GM12878 (cell line): ENCODE measurements around the gene ZNF32. TPM values are rescaled to one million over a fixed set of nuclear protein-coding genes. Genes with fewer than 3 reads are reported as not detected.

ENCODE experiments used
- ATF7 ChIP-seq: fragments of 450-650 bp; IDR thresholded peaks from 2 replicates; pipeline ENCODE4 v1.6.1; 2016; ENCODE audit warnings: low read depth, mild to moderate bottlenecking
- BHLHE40 ChIP-seq, 2 experiments: fragments of 450-650 bp in 1 of 2; IDR thresholded peaks; 2 replicates each; pipeline ENCODE4 v1.6.1; 2011 to 2017; ENCODE audit warnings: low read depth in 2 of 2, borderline replicate concordance in 1 of 2, improper control_type of control experiment in 1 of 2, low read length in 1 of 2, mild to moderate bottlenecking in 1 of 2
- BMI1 ChIP-seq: fragments of 450-650 bp; IDR thresholded peaks from 2 replicates; pipeline ENCODE4 v1.6.1; 2016; ENCODE audit warnings: mild to moderate bottlenecking, moderate library complexity, borderline replicate concordance
- CEBPZ ChIP-seq: fragments of 150-350 bp; IDR thresholded peaks from 2 replicates; pipeline ENCODE4 v1.6.1; 2016; ENCODE audit warnings: low read depth, low read length
- CHD1 ChIP-seq: IDR thresholded peaks from 2 replicates; pipeline ENCODE4 v1.6.1; 2012; ENCODE audit warnings: low read depth, low read length, improper control_type of control experiment
- CREB1 ChIP-seq: IDR thresholded peaks from 2 replicates; pipeline ENCODE4 v1.6.1; 2012; ENCODE audit warnings: low read depth, mild to moderate bottlenecking, inconsistent platforms
- EGR1 ChIP-seq, 2 experiments: IDR thresholded peaks; 1 replicate in 1 of 2; 2 replicates in 1 of 2; pipeline ENCODE4 v1.6.1; 2011 to 2012; ENCODE audit warnings: low read depth in 2 of 2, low read length in 2 of 2, borderline replicate concordance in 1 of 2, mild to moderate bottlenecking in 1 of 2, moderate library complexity in 1 of 2
- EZH2 ChIP-seq: IDR thresholded peaks from 2 replicates; pipeline ENCODE4 v1.6.1; 2012; ENCODE audit warnings: low read depth, mild to moderate bottlenecking, control low read depth, inconsistent platforms, low read length, borderline replicate concordance; ENCODE audit not compliant: control insufficient read depth
- HDGF ChIP-seq: fragments of 450-650 bp; IDR thresholded peaks from 2 replicates; pipeline ENCODE4 v1.6.1; 2016; ENCODE audit warnings: antibody characterized with exemption
- IRF4 ChIP-seq: IDR thresholded peaks from 2 replicates; pipeline ENCODE4 v1.6.1; 2011; ENCODE audit warnings: low read depth, low read length
- KDM1A ChIP-seq: fragments of 200-600 bp; sonication (generic); IDR thresholded peaks from 2 replicates; pipeline ENCODE4 v1.6.1; 2016; ENCODE audit warnings: borderline replicate concordance
- MEF2A ChIP-seq: IDR thresholded peaks from 2 replicates; pipeline ENCODE4 v1.6.1; 2011; ENCODE audit warnings: low read depth, mild to moderate bottlenecking, low read length, moderate library complexity; ENCODE audit not compliant: insufficient read depth
- POLR2A ChIP-seq: IDR thresholded peaks from 2 replicates; pipeline ENCODE4 v1.6.1; 2011; ENCODE audit warnings: low read depth, mild to moderate bottlenecking, low read length
- POU2F2 ChIP-seq: IDR thresholded peaks from 3 replicates; pipeline ENCODE4 v1.6.1; 2011; ENCODE audit warnings: low read depth, mild to moderate bottlenecking, low read length, borderline replicate concordance
- RBBP5 ChIP-seq: fragments of 200-600 bp; sonication (generic); conservative IDR thresholded peaks from 2 replicates; pipeline ENCODE4 v1.6.1; 2016
- SMAD5 ChIP-seq: IDR thresholded peaks from 2 replicates; pipeline ENCODE4 v1.6.1; 2016; ENCODE audit warnings: antibody characterized with exemption, low read depth
- SREBF2 ChIP-seq: IDR thresholded peaks from 2 replicates; pipeline ENCODE4 v1.6.1; 2012; ENCODE audit warnings: mild to moderate bottlenecking, low read length
- TAF1 ChIP-seq: IDR thresholded peaks from 2 replicates; pipeline ENCODE4 v1.6.1; 2011; ENCODE audit warnings: mild to moderate bottlenecking, low read depth, low read length, borderline replicate concordance
- TCF7 ChIP-seq: IDR thresholded peaks from 2 replicates; pipeline ENCODE4 v1.6.1; 2014; ENCODE audit warnings: antibody characterized with exemption, borderline replicate concordance
- USF1 ChIP-seq: IDR thresholded peaks from 2 replicates; pipeline ENCODE4 v1.6.1; 2011; ENCODE audit warnings: borderline replicate concordance, low read depth, mild to moderate bottlenecking, moderate library complexity, mixed read lengths, low read length; ENCODE audit not compliant: insufficient read depth; ENCODE audit errors: extremely low read length
- ZBED1 ChIP-seq: IDR thresholded peaks from 2 replicates; pipeline ENCODE4 v1.6.1; 2016; ENCODE audit warnings: borderline replicate concordance
- ZNF207 ChIP-seq: fragments of 450-650 bp; IDR thresholded peaks from 2 replicates; pipeline ENCODE4 v1.6.1; 2014; ENCODE audit warnings: antibody characterized with exemption, mild to moderate bottlenecking, borderline replicate concordance
- ZNF274 ChIP-seq: IDR thresholded peaks from one replicate; pipeline ENCODE4 v1.8.0; 2011; ENCODE audit not compliant: insufficient read length, insufficient read depth
- polyA plus RNA-seq, 11 experiments: library from polyadenylated mRNA; depleted of rRNA in 4 of 11; unstranded in 6 of 11; stranded (reverse) in 5 of 11; fragments of >200 nt; fragmentation: Nextera tagmentation in 4 of 11; fragmentation: Illumina TruSeq in 1 of 11; extraction: Ambion mirVana in 4 of 11; extraction: Trizol in 1 of 11; gene quantifications; 1 replicate in 1 of 11; 2 replicates in 10 of 11; pipeline versions ENCODE4 v1.2.1 to v1.2.3, GENCODE V29; 2011 to 2016; ENCODE audit warnings: inconsistent platforms in 2 of 11, missing spikeins in 2 of 11, low read depth in 1 of 11
- total RNA-seq, 4 experiments: library from RNA; depleted of rRNA in 3 of 4; stranded (reverse); fragments of >200 nt in 3 of 4; fragmentation: Illumina TruSeq in 1 of 4; extraction: Trizol in 1 of 4; gene quantifications; 2 replicates each; pipeline versions ENCODE4 v1.2.1 to v1.2.3, GENCODE V29; 2013 to 2021
- TF ChIP-seq, protein P1 (sequence below): fragments of 450-650 bp; IDR thresholded peaks from 2 replicates; pipeline ENCODE4 v1.6.1; 2017; ENCODE audit warnings: mild to moderate bottlenecking, moderate library complexity
- TF ChIP-seq, protein P2 (sequence below): IDR thresholded peaks from 2 replicates; pipeline ENCODE4 v1.6.1; 2012; ENCODE audit warnings: low read depth, low read length, improper control_type of control experiment

Gene ZNF32
- total and polyA plus RNA-seq, 10 of the 15 experiments (the other 5 are each of a cell fraction or from before 2014, with no cell fraction given), result 1.9 to 23.0 (median 3.4) TPM

DNA sequence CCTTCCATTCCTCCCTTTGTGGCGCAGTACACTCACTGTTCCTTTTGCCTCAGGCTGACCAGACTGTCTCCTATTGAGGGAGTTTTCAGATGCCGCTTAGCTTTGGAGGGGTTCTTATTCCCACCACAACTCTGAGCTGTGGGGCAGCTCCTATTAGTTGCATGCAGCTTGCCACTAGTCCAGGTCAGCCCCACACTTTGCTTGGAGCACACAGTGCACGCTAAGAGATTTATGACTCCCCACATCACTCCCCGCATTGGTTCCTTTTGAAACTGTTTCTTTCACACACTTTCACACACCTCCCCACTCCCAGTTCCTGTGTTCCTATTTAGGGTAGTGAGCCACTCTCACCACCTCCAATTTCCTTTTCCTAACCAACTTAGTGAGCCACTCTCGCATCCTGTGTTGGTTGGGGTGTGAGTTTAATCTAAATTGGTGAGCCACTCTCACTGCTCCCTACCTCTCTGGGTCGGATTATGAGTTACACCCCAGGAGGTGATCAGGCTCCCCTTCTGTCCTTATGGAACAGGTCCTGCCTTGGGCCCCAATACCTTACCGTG lies 52.9 kb downstream of the ZNF32 start (continued):
- TF ChIP-seq RBBP5, result no peak
- peak; percentile 71 for TF ChIP-seq IRF4
- no peak for TF ChIP-seq POLR2A
- no peak for TF ChIP-seq EGR1 (IDR thresholded peaks at IDR 0.05; ENCODE audit: borderline replicate concordance in 1 of 2, low read depth in 2 of 2, low read length in 2 of 2)
- TF ChIP-seq ZBED1, result no peak
- no peak; the same call in 1 of the 2 replicates for TF ChIP-seq ATF7
- no peak for TF ChIP-seq ZNF274
- no peak for TF ChIP-seq TCF7
- no peak for TF ChIP-seq TAF1
- no peak for TF ChIP-seq KDM1A
- TF ChIP-seq MEF2A, result peak; percentile 88
- TF ChIP-seq USF1, result no peak
- TF ChIP-seq CREB1, result no peak
- TF ChIP-seq POU2F2, result no peak; the same call in 2 of the 3 replicates
- TF ChIP-seq BHLHE40 (IDR thresholded peaks at IDR 0.05; ENCODE audit: borderline replicate concordance in 1 of 2, low read depth in 2 of 2, low read length in 1 of 2), result peak; percentile 49 to 55; a peak in 1 of 4 replicates
- no peak for TF ChIP-seq EZH2
- TF ChIP-seq ZNF207, result no peak
- TF ChIP-seq, protein P1, sequence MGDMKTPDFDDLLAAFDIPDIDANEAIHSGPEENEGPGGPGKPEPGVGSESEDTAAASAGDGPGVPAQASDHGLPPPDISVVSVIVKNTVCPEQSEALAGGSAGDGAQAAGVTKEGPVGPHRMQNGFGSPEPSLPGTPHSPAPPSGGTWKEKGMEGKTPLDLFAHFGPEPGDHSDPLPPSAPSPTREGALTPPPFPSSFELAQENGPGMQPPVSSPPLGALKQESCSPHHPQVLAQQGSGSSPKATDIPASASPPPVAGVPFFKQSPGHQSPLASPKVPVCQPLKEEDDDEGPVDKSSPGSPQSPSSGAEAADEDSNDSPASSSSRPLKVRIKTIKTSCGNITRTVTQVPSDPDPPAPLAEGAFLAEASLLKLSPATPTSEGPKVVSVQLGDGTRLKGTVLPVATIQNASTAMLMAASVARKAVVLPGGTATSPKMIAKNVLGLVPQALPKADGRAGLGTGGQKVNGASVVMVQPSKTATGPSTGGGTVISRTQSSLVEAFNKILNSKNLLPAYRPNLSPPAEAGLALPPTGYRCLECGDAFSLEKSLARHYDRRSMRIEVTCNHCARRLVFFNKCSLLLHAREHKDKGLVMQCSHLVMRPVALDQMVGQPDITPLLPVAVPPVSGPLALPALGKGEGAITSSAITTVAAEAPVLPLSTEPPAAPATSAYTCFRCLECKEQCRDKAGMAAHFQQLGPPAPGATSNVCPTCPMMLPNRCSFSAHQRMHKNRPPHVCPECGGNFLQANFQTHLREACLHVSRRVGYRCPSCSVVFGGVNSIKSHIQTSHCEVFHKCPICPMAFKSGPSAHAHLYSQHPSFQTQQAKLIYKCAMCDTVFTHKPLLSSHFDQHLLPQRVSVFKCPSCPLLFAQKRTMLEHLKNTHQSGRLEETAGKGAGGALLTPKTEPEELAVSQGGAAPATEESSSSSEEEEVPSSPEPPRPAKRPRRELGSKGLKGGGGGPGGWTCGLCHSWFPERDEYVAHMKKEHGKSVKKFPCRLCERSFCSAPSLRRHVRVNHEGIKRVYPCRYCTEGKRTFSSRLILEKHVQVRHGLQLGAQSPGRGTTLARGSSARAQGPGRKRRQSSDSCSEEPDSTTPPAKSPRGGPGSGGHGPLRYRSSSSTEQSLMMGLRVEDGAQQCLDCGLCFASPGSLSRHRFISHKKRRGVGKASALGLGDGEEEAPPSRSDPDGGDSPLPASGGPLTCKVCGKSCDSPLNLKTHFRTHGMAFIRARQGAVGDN, result no peak
- TF ChIP-seq SMAD5, result no peak
- TF ChIP-seq SREBF2, result no peak
- no peak for TF ChIP-seq CHD1
- TF ChIP-seq, protein P2, sequence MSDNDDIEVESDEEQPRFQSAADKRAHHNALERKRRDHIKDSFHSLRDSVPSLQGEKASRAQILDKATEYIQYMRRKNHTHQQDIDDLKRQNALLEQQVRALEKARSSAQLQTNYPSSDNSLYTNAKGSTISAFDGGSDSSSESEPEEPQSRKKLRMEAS, result no peak
- no peak for TF ChIP-seq BMI1
- TF ChIP-seq HDGF, result no peak
- TF ChIP-seq CEBPZ, result no peak
